T-helper 2 cell treated with Interferon-gamma antibody and Interleukin-4, amounts not matched to agents 5 μg/mL and 100 μg/mL, for 36 hours (primary cell): Measurements from ENCODE around the gene SUN2.

Source experiments
- DNase-seq: peaks from one replicate; pipeline ENCODE4 v3.0.0; 2021; ENCODE audit warnings: low spot score
- H3K27ac Mint-ChIP-seq: one replicate; pipeline ENCODE4 v1.8.0; 2021; ENCODE audit warnings: mild to moderate bottlenecking, mixed read lengths
- H3K27me3 Mint-ChIP-seq: one replicate; pipeline ENCODE4 v1.8.0; 2021; ENCODE audit warnings: low read depth, mixed read lengths
- H3K36me3 Mint-ChIP-seq: one replicate; pipeline ENCODE4 v1.8.0; 2021; ENCODE audit warnings: low read depth, mixed read lengths
- H3K4me1 Mint-ChIP-seq: one replicate; pipeline ENCODE4 v1.8.0; 2021; ENCODE audit warnings: low read depth, mixed read lengths
- H3K4me3 Mint-ChIP-seq: one replicate; pipeline ENCODE4 v1.8.0; 2022; ENCODE audit warnings: mild to moderate bottlenecking, moderate library complexity, mixed read lengths
- H3K9me3 Mint-ChIP-seq: one replicate; pipeline ENCODE4 v1.8.0; 2021; ENCODE audit warnings: mixed read lengths

The SUN2 gene

DNA sequence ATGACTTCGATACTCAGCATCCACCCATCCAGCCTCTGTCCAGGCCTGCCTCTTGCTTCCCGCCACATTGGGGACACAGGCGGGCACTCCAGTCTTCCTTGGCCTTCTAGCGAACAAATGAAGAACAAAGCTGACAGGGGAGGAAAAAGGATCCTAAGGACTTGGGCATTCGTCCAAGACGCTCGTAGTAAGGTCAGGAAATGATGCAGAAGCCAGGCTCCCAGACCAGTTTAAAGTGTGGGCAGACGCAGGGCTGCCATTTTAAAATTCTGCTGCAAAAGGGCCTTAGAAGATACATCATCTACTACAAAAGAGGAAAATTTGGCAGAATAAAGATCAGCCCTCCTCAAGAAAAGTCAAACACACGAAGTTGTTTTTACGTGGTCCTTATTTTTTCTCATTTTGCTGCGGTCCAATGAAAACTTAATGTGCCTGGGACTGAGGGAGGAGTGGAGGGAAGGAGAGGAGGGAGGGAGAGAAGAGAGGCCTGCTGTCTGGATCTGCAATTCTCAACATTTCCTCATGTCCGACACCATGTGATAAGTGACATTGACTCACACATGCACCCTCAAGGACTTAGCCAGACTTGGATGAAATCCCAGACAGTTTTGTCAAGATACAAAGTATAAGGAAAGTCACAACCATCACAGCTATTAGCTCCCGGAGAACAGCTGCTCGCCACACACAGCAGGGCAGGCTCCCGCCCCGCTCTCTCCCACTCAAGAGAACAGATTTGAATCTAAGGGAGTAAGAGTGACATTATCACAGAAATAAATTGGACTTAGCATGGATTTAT lies 32.4 kb upstream of the SUN2 start:
- Mint-ChIP-seq H3K9me3 (no peaks in the 10 kb centered on the region), H3K36me3 (no peaks in the 10 kb centered on the region), H3K4me1 (peaks cover 5% of the 10 kb centered on the region), H3K27me3 (no peaks in the 10 kb centered on the region), H3K4me3 (no peak overlapping the region), H3K27ac (no peak overlapping the region)
- DNase-seq: no peak

DNA sequence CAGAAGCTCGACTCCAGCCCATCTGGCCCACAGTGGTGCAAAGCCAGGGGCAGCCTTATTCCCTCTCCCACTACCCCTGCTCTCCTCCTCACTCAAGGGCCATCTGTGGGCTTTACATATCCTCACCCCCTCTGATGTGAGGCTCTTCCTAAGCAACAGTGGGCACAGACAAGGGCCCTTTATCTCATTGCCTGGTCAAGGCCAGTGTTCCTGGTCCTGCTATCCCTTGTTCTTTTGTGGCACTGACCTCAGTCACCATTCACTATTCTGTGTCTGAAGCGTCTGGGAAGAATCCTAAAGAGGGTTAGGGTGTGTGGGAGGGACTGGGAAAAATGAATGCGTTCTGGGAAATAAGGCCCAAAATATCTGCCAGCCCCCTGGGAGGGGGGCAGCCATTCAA lies 30.8 kb upstream of the SUN2 start:
- Mint-ChIP-seq H3K4me1 (peaks cover 1% of the 10 kb centered on the region), H3K9me3 (no peaks in the 10 kb centered on the region), H3K27me3 (no peaks in the 10 kb centered on the region), H3K36me3 (no peaks in the 10 kb centered on the region), H3K27ac (no peak overlapping the region), H3K4me3 (no peak overlapping the region)
- no peak for DNase-seq

DNA sequence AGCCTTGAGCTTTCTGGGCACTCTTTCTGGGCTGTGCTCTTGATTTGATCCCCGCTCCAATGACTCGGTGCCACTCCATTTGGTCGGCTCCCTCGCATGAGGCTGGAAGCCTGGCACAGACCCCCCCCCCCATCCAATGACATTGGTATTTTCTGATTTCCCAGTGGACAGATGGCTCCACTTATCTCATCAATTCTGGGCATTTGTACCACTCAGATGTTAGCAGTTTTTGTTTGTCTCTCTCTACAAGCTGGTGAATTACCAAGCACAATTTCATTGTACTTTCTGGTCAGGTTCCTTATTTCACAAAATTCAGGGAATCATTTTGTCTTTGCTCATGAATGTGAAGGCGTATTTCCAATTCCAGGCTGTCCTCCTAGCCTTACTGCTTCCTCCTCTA lies 29.1 kb upstream of the SUN2 start:
- Mint-ChIP-seq H3K27me3 (no peaks in the 10 kb centered on the region), H3K9me3 (no peaks in the 10 kb centered on the region), H3K36me3 (no peaks in the 10 kb centered on the region), H3K4me1 (peaks cover 1% of the 10 kb centered on the region), H3K27ac (no peak overlapping the region), H3K4me3 (no peak overlapping the region)
- DNase-seq: no peak

DNA sequence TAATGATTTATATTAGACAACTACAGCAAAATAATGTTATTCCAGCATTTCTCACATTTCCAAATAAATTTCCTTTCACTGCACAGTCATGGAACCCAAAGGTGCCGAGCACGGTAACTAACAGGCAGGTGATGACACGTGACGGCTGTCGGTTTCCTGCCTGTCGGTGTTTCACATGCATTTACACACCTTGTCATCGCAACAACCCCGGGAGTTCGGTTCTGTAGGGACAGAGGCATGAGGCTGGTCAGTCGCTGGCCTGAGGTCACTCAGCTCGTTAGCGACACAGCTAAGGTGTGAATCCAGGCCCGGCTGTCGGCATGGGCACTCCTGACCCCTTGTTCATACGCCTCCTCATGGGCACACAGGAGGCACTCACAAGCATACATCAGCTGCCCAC lies 28.2 kb upstream of the SUN2 start:
- Mint-ChIP-seq H3K4me1 (peaks cover 1% of the 10 kb centered on the region), H3K4me3 (no peak overlapping the region), H3K27ac (no peak overlapping the region), H3K36me3 (no peaks in the 10 kb centered on the region), H3K9me3 (no peaks in the 10 kb centered on the region), H3K27me3 (no peaks in the 10 kb centered on the region)
- DNase-seq: no peak

DNA sequence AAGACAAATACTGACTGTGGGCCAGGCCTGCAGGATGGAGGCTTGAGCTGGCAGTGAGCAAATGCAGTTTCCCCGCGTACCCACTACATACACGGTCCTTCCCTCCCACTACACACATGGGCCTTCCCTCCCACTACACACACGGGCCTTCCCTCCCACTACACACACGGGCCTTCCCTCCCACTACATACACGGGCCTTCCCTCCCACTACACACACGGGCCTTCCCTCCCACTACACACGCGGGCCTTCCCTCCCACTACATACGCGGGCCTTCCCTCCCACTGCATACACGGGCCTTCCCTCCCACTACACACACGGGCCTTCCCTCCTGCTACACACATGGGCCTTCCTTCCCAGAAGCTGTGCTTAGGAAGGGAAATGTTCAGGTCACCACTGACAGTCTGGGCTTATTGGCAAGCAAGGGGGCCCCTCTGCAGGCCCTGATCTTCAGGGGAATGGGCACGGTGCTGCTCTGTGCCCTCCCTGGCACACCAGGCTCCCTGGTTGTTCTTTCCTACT lies 27.4 kb upstream of the SUN2 start:
- DNase-seq: no peak
- no peak overlapping the region for H3K27ac Mint-ChIP-seq
- no peaks in the 10 kb centered on the region for H3K36me3 Mint-ChIP-seq
- H3K4me1 Mint-ChIP-seq: peaks cover 1% of the 10 kb centered on the region
- H3K27me3 Mint-ChIP-seq: no peaks in the 10 kb centered on the region
- no peaks in the 10 kb centered on the region for H3K9me3 Mint-ChIP-seq
- H3K4me3 Mint-ChIP-seq: no peak overlapping the region

DNA sequence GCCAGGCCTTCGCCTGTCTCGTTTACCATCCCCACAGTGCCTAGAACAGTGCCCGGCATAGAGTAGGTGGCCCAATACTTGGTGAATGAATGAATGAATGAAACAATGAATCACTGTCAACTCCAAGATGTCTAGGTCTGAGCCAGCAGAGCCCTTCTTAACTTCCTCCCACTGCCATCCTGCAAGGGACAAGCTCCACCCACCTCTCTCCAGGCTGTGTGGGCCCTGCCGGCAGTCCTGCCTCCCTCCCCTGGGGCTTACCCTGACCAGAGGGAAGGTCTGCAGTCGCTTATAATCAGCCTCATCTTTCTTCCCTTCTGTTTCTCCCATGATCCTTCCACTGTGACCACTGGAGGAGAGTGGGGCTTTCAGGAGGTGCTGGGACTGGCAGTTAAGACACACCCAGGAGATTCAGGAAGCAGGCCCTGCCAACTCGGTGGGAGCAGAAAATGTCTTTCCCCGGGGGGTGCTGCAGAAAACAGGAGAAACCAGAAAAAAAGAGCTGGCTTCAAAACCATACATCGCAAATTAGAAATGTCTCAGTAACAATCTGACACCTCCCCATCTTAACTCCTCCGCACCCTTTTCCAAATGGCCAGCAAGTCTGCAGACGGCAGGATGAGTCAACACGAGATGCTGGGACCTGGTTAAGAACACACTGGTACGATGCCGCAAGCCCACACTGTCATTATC lies 26.8 kb upstream of the SUN2 start:
- no peaks in the 10 kb centered on the region for H3K27me3 Mint-ChIP-seq
- H3K9me3 Mint-ChIP-seq: no peaks in the 10 kb centered on the region
- peaks cover 1% of the 10 kb centered on the region for H3K4me1 Mint-ChIP-seq
- no peak for DNase-seq
- H3K36me3 Mint-ChIP-seq: no peaks in the 10 kb centered on the region
- H3K27ac Mint-ChIP-seq: no peak overlapping the region
- no peak overlapping the region for H3K4me3 Mint-ChIP-seq

DNA sequence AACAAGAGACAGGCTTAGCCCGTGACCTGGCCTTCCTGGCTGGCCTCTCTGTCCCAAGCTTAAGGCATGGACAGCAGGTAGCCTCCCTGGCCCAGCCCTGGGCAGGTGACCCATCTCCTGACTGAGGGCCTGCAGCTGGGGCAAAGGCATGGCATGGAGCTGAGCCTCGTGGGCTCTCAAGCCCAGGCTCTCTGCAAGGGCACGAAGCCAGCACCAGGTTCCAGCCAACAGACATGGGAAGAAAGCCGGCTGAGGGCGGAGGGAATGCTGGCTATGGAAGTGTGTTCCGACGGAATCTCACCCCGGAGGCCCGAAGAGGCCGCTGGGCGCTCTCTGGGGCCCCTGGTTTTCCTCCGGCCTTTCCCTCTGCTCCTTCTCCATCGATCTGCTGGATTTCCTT lies 25.2 kb upstream of the SUN2 start:
- no peaks in the 10 kb centered on the region for H3K36me3 Mint-ChIP-seq
- H3K4me3 Mint-ChIP-seq: no peak overlapping the region
- H3K27me3 Mint-ChIP-seq: no peaks in the 10 kb centered on the region
- no peak for DNase-seq
- no peak overlapping the region for H3K27ac Mint-ChIP-seq
- no peaks in the 10 kb centered on the region for H3K9me3 Mint-ChIP-seq
- H3K4me1 Mint-ChIP-seq: peaks cover 1% of the 10 kb centered on the region

DNA sequence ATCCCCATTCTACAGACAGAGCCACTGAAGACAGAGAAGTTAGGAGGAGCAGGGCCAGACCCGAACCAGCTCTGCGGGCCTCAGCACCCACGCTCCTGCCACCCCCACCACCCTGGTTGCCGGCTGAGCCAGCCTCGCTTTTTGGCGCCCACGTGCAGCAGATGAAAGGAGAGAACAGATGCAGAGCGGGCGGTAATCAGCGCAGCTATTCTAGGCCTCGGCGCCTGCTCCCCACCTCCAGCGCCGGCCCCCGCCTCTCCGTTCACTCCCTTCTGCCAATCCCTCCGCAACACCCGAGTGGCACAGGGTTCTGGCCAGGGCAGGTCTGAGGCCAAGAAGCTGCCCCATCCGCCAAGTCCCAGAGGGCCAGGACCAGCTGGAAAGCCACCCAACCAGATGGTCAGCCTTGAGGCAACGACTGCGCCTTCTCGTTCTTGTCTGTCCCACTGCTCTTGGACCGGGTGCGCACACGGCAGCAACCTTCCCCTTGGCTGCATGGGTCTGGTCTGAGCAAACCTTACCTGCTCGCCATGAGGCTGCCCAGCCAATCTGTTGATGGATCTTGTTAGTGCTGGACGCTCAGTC lies 21.4 kb upstream of the SUN2 start:
- no peaks in the 10 kb centered on the region for H3K9me3 Mint-ChIP-seq
- DNase-seq: no peak
- H3K4me1 Mint-ChIP-seq: peaks cover 3% of the 10 kb centered on the region
- no peaks in the 10 kb centered on the region for H3K36me3 Mint-ChIP-seq
- no peak overlapping the region for H3K27ac Mint-ChIP-seq
- no peak overlapping the region for H3K4me3 Mint-ChIP-seq
- H3K27me3 Mint-ChIP-seq: no peaks in the 10 kb centered on the region

DNA sequence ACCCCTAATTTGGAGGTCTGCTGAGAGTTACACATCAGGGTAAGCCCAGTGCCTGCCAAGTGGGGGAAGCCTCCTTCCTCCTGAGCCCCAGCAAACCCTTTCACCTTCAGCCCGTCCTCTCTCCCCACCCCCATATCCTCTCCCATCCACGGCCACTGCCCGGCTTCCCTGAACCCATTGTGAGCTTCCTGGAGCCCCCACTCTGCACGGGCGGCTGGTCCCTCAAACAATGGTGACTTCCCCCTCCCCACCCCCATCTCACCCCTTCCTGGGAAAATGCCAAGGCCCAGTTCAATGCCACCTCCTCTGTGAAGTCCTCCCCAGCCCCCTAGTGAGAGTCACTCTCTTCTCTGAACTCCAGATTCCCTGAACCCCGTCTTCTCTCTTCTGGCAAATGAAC lies 20.3 kb upstream of the SUN2 start:
- H3K9me3 Mint-ChIP-seq: no peaks in the 10 kb centered on the region

DNA sequence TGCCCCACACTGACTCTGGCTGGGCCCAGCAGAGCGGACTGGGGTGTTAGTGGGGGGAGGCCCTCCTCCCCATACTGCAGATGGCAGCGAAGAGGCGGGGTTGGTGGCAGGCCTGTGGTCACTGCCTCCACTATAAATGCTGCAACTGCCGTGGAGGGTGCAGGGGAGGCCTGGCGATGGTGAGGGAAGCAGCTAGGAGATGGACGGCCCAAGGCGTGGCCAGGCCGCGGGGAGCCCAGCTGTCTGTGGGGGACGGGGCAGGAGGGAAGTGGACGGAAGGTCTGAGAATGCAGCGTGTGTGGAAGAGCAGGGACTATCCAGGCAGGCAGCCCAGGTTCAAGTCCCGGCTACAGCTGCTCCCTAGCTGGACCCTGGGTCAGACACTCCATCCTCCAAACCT lies 19.9 kb upstream of the SUN2 start:
- no peaks in the 10 kb centered on the region for H3K9me3 Mint-ChIP-seq
- H3K27ac Mint-ChIP-seq: no peak overlapping the region
- no peaks in the 10 kb centered on the region for H3K27me3 Mint-ChIP-seq

More for the DNA sequence above, 20.3 kb upstream of the SUN2 start:
- DNase-seq: no peak
- peaks cover 3% of the 10 kb centered on the region for H3K4me1 Mint-ChIP-seq
- no peak overlapping the region for H3K4me3 Mint-ChIP-seq
- H3K36me3 Mint-ChIP-seq: no peaks in the 10 kb centered on the region
- no peak overlapping the region for H3K27ac Mint-ChIP-seq
- no peaks in the 10 kb centered on the region for H3K27me3 Mint-ChIP-seq

DNA sequence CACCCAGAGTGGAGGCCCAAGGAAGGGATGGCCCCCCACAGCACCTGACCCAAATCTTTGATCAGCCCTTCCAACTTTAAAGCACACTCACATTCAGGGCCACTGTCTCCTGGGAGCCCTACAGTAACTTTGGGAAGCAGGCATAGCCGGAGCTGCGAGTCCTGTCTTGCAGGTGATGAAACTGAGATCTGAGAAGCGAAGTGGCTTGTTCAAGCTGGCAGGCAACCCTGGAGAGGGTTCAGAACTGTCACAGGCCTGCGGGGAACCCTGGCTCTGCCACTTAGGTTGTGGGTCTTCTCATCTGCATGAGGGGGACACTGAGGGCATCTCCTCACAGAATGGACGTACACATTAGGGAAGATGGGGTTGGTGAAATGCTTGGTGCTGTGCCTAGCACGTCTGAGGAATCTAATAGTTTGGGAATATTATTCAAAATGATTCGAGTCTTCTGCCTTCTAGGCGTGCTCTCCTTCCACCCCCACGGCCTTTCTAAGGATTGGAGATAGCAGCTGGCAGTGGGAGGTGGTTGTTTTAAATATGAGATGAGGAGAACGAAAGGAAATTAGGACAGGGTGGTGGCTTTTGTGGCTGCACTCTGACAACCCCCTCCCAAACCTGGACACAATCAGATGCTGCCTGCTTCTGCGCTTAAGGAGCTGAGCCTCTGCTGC lies 18.8 kb upstream of the SUN2 start:
- peaks cover 3% of the 10 kb centered on the region for H3K4me1 Mint-ChIP-seq
- no peaks in the 10 kb centered on the region for H3K27me3 Mint-ChIP-seq
- H3K9me3 Mint-ChIP-seq: no peaks in the 10 kb centered on the region
- H3K36me3 Mint-ChIP-seq: no peaks in the 10 kb centered on the region
- H3K27ac Mint-ChIP-seq: no peak overlapping the region
- DNase-seq: no peak
- no peak overlapping the region for H3K4me3 Mint-ChIP-seq

More for the DNA sequence above, 19.9 kb upstream of the SUN2 start:
- no peak for DNase-seq
- H3K4me3 Mint-ChIP-seq: no peak overlapping the region
- H3K4me1 Mint-ChIP-seq: peaks cover 3% of the 10 kb centered on the region
- H3K36me3 Mint-ChIP-seq: no peaks in the 10 kb centered on the region

DNA sequence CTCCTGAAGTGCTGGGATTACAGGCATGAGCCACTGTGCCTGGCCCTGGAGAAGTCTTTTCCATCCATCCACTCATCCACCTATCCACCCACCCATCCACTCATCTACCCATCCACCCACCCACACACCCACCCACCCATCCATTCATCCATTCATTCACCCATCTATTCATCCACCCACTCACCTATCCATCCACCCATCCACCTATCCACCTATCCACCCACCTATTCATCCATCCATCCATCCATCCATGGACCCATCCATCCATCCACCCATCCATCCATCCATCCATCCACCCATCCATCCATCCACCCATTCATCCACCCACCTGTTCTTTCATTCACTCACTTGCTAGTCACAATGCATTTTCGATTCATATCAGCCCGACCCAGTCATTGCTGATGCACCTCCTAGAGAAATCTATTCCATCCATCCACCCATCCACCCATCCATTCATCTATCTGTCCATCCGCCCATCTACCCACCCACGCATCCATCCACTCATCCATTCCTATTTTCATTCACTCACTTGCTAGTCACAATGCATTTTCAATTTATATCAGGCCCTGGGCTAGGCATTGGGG lies 17.7 kb upstream of the SUN2 start:
- Mint-ChIP-seq H3K27ac (no peak overlapping the region), H3K4me3 (no peak overlapping the region), H3K27me3 (no peaks in the 10 kb centered on the region), H3K36me3 (no peaks in the 10 kb centered on the region), H3K9me3 (no peaks in the 10 kb centered on the region), H3K4me1 (peaks cover 5% of the 10 kb centered on the region)
- DNase-seq: no peak

DNA sequence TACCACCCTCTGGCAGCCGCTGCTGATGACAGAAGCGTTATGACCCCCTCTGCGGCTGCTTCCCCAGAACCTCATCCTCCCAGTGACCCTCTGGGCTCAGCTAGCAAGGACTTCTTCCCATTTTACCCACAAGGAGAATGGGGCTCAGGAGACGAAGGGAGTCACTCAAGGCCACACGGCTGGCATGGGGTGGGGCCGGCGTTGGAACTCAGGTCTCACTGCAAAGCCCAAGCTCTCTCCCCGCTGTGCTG lies 16.8 kb upstream of the SUN2 start:
- no peak overlapping the region for H3K4me3 Mint-ChIP-seq
- no peaks in the 10 kb centered on the region for H3K27me3 Mint-ChIP-seq
- DNase-seq: no peak
- H3K27ac Mint-ChIP-seq: no peak overlapping the region
- H3K9me3 Mint-ChIP-seq: no peaks in the 10 kb centered on the region
- H3K36me3 Mint-ChIP-seq: no peaks in the 10 kb centered on the region
- H3K4me1 Mint-ChIP-seq: peaks cover 5% of the 10 kb centered on the region
